H9 (cell line): ENCODE results near the gene AKAP7. TPM values are rescaled to one million over a fixed set of nuclear protein-coding genes. Genes with fewer than 3 reads are reported as not detected.

Source experiments
- DNase-seq: peaks from one replicate; pipeline ENCODE4 v3.0.0-alpha.2; 2017
- H2AFZ ChIP-seq: one replicate; pipeline ENCODE4 v1.6.1; 2013; ENCODE audit warnings: mild to moderate bottlenecking, low read length, control low read depth, moderate library complexity
- H2AK5ac ChIP-seq: 2 replicates; pipeline ENCODE4 v1.6.1; 2013; ENCODE audit warnings: low read length, control low read depth, mixed read lengths; ENCODE audit not compliant: insufficient read length
- H2BK120ac ChIP-seq: one replicate; pipeline ENCODE4 v1.6.1; 2013; ENCODE audit warnings: low read depth, mild to moderate bottlenecking, low read length, control low read depth, inconsistent platforms; ENCODE audit not compliant: poor library complexity, severe bottlenecking
- H2BK12ac ChIP-seq: 2 replicates; pipeline ENCODE4 v1.6.1; 2013; ENCODE audit warnings: low read length, control low read depth, mixed read lengths, low read depth; ENCODE audit not compliant: insufficient read length
- H2BK15ac ChIP-seq: 2 replicates; pipeline ENCODE4 v1.6.1; 2013; ENCODE audit warnings: low read depth, low read length, control low read depth
- H2BK20ac ChIP-seq: one replicate; pipeline ENCODE4 v1.6.1; 2013; ENCODE audit warnings: low read depth, mild to moderate bottlenecking, low read length, control low read depth, inconsistent platforms; ENCODE audit not compliant: poor library complexity, severe bottlenecking
- H2BK5ac ChIP-seq: 2 replicates; pipeline ENCODE4 v1.6.1; 2013; ENCODE audit warnings: low read length, control low read depth, mixed read lengths; ENCODE audit not compliant: insufficient read length
- H3K14ac ChIP-seq: 2 replicates; pipeline ENCODE4 v1.6.1; 2013; ENCODE audit warnings: low read length, control low read depth; ENCODE audit not compliant: insufficient read depth
- H3K18ac ChIP-seq: 2 replicates; pipeline ENCODE4 v1.6.1; 2013; ENCODE audit warnings: low read depth, mild to moderate bottlenecking, mixed read lengths, low read length, control low read depth; ENCODE audit not compliant: insufficient read length
- H3K23ac ChIP-seq: 2 replicates; pipeline ENCODE4 v1.6.1; 2013; ENCODE audit warnings: low read length, control low read depth, mixed read lengths, low read depth; ENCODE audit not compliant: insufficient read length
- H3K23me2 ChIP-seq: 2 replicates; pipeline ENCODE4 v1.6.1; 2013; ENCODE audit warnings: low read depth, mild to moderate bottlenecking, mixed read lengths, low read length, control low read depth; ENCODE audit not compliant: insufficient read length, poor library complexity, severe bottlenecking
- H3K27ac ChIP-seq: 2 replicates; pipeline ENCODE4 v1.5.1; 2013; ENCODE audit warnings: low read length, control low read depth, mixed read lengths, low read depth; ENCODE audit not compliant: insufficient read length
- H3K27me3 ChIP-seq: 2 replicates; pipeline ENCODE4 v1.6.1; 2013; ENCODE audit warnings: low read length, control low read depth, inconsistent platforms; ENCODE audit not compliant: insufficient read depth
- H3K4ac ChIP-seq: 2 replicates; pipeline ENCODE4 v1.6.1; 2013; ENCODE audit warnings: low read depth, mild to moderate bottlenecking, control low read depth, inconsistent platforms, low read length, moderate library complexity
- H3K4me1 ChIP-seq: 2 replicates; pipeline ENCODE4 v1.6.1; 2013; ENCODE audit warnings: low read length, control low read depth, inconsistent platforms; ENCODE audit not compliant: insufficient read depth
- H3K4me2 ChIP-seq: 2 replicates; pipeline ENCODE4 v1.6.1; 2013; ENCODE audit warnings: low read length, control low read depth, mixed read lengths; ENCODE audit not compliant: insufficient read length, insufficient read depth
- H3K56ac ChIP-seq: 2 replicates; pipeline ENCODE4 v1.6.1; 2013; ENCODE audit warnings: low read depth, mild to moderate bottlenecking, mixed read lengths, low read length, control low read depth; ENCODE audit not compliant: insufficient read length
- H3K79me1 ChIP-seq: 2 replicates; pipeline ENCODE4 v1.6.1; 2013; ENCODE audit warnings: low read depth, mild to moderate bottlenecking, moderate library complexity, low read length, control low read depth, inconsistent platforms; ENCODE audit not compliant: insufficient read depth, poor library complexity, severe bottlenecking
- H3K79me2 ChIP-seq: 2 replicates; pipeline ENCODE4 v1.6.1; 2013; ENCODE audit warnings: low read length, control low read depth, inconsistent platforms; ENCODE audit not compliant: insufficient read depth
- H3K9ac ChIP-seq: 2 replicates; pipeline ENCODE4 v1.6.1; 2013; ENCODE audit warnings: low read length, control low read depth, mixed read lengths; ENCODE audit not compliant: insufficient read length; ENCODE audit errors: extremely low read depth
- H3K9me3 ChIP-seq: one replicate; pipeline ENCODE4 v1.6.1; 2013; ENCODE audit warnings: low read depth, low read length, inconsistent platforms; ENCODE audit not compliant: control insufficient read depth
- H3T11ph ChIP-seq: one replicate; pipeline ENCODE4 v1.6.1; 2013; ENCODE audit warnings: mild to moderate bottlenecking, low read length, control low read depth, inconsistent platforms
- H4K20me1 ChIP-seq: one replicate; pipeline ENCODE4 v1.6.1; 2013; ENCODE audit not compliant: control insufficient read depth, insufficient read length, insufficient read depth
- H4K5ac ChIP-seq: 2 replicates; pipeline ENCODE4 v1.6.1; 2013; ENCODE audit warnings: low read depth, mild to moderate bottlenecking, mixed read lengths, low read length, control low read depth; ENCODE audit not compliant: insufficient read length
- H4K8ac ChIP-seq: replicated peaks from 2 replicates; pipeline ENCODE4 v1.6.1; 2013; ENCODE audit warnings: low read length, control low read depth, mixed read lengths, low read depth; ENCODE audit not compliant: insufficient read length
- H4K91ac ChIP-seq: 2 replicates; pipeline ENCODE4 v1.6.1; 2013; ENCODE audit warnings: low read depth, mild to moderate bottlenecking, moderate library complexity, mixed read lengths, low read length, control low read depth; ENCODE audit not compliant: insufficient read length
- H3K27ac Mint-ChIP-seq, 3 experiments: 2 replicates in 2 of 3; 3 replicates in 1 of 3; pipeline ENCODE4 v1.8.0; 2020 to 2021; ENCODE audit warnings: mixed read lengths in 3 of 3, mild to moderate bottlenecking in 1 of 3, moderate library complexity in 1 of 3
- H3K27me3 Mint-ChIP-seq: 2 replicates; pipeline ENCODE4 v1.8.0; 2021; ENCODE audit warnings: low read depth, mild to moderate bottlenecking, moderate library complexity, mixed read lengths
- H3K36me3 Mint-ChIP-seq, 3 experiments: 2 replicates in 2 of 3; 3 replicates in 1 of 3; pipeline ENCODE4 v1.8.0; 2020 to 2021; ENCODE audit warnings: low read depth in 3 of 3, mixed read lengths in 3 of 3; ENCODE audit not compliant: insufficient read depth in 1 of 3
- H3K4me1 Mint-ChIP-seq, 2 experiments: 2 replicates each; pipeline ENCODE4 v1.8.0; 2020; ENCODE audit warnings: mixed read lengths in 2 of 2
- H3K4me3 Mint-ChIP-seq, 2 experiments: 2 replicates in 1 of 2; 3 replicates in 1 of 2; pipeline ENCODE4 v1.8.0; 2020 to 2021; ENCODE audit warnings: mild to moderate bottlenecking in 2 of 2, mixed read lengths in 2 of 2, moderate library complexity in 1 of 2
- H3K9me3 Mint-ChIP-seq, 2 experiments: 2 replicates in 1 of 2; 3 replicates in 1 of 2; pipeline ENCODE4 v1.8.0; 2020; ENCODE audit warnings: mild to moderate bottlenecking in 2 of 2, mixed read lengths in 2 of 2, moderate library complexity in 1 of 2
- CTCF ChIP-seq: fragments of 200-600 bp; sonication (generic); conservative IDR thresholded peaks from 3 replicates; pipeline ENCODE4 v1.8.0; 2021; ENCODE audit warnings: antibody characterized with exemption, mild to moderate bottlenecking
- WGBS: extraction: QIAGEN DNeasy Blood & Tissue Kit; methylation state at CpG from one replicate; pipeline ENCODE4 v1.1.7; 2013; ENCODE audit warnings: missing lambda C conversion rate, low lambda C conversion rate, mixed read lengths; ENCODE audit not compliant: insufficient read length; ENCODE audit errors: extremely low coverage; 5-methylcytosine and 5-hydroxymethylcytosine counted together
- total RNA-seq: library from RNA; stranded (reverse); gene quantifications from 2 replicates; pipeline ENCODE4 v1.2.1, GENCODE V29; 2021

Gene AKAP7
- total RNA-seq, 1 experiment from 2014 or later = 9.8 TPM

DNA sequence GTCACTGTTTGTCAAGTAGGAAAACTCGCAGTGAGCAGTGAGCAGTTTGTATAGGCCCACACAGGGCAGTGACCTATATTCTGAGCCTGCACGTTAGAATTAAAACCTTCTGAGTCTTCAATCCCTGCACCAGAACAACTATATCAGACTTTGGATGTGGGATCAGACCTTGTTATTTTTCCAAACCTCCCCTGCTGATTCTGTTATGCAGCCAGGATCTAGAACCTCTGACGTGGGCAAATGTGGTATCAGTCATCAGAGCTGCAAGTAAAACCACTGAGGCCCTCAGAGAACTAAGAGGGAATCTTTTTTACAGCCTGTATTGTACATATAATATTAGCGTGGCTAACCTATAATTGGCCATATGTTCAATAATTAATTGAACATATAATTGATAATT is 32.0 kb upstream of the AKAP7 start:
- Histone ChIP-seq H3K79me2 (no peaks in the 10 kb centered on the region), H3K79me1 (no peaks in the 10 kb centered on the region), H4K5ac (no peak overlapping the region), H3T11ph (no peak overlapping the region), H3K9ac (no peak overlapping the region), H3K56ac (no peak overlapping the region), H4K8ac (no peak overlapping the region), H3K4me2 (no peak overlapping the region), H4K91ac (no peak overlapping the region), H2AK5ac (no peak overlapping the region), H2BK20ac (no peak overlapping the region), H2AFZ (no peak overlapping the region), H3K27ac (no peak overlapping the region), H3K18ac (no peak overlapping the region), H3K27me3 (no peaks in the 10 kb centered on the region), H3K14ac (no peak overlapping the region), H3K4ac (no peak overlapping the region), H2BK12ac (no peak overlapping the region), H2BK5ac (no peak overlapping the region), H4K20me1 (no peaks in the 10 kb centered on the region), H2BK15ac (no peak overlapping the region), H3K23me2 (no peaks in the 10 kb centered on the region), H2BK120ac (no peak overlapping the region), H3K4me1 (no peaks in the 10 kb centered on the region), H3K9me3 (no peaks in the 10 kb centered on the region), H3K23ac (no peak overlapping the region)
- H3K9me3 Mint-ChIP-seq = peaks cover 6 to 8% of the 10 kb centered on the region in 2 experiments; a peak in 4 of 5 replicates
- H3K36me3 Mint-ChIP-seq = 0 out of 7 replicates have a peak, but pooled peaks cover 0 to 2% (median 0%) of the 10 kb centered on the region in 3 experiments
- no peaks in the 10 kb centered on the region for H3K4me1 Mint-ChIP-seq
- H3K4me3 Mint-ChIP-seq = no peak overlapping the region
- no peak for DNase-seq
- WGBS = no CpG with 5 or more reads among the region's 4 CpGs
- H3K27me3 Mint-ChIP-seq = no peaks in the 10 kb centered on the region
- TF ChIP-seq CTCF = no peak
- no peak overlapping the region for H3K27ac Mint-ChIP-seq
